ENCODE measurements around the gene ASPN.

DNA sequence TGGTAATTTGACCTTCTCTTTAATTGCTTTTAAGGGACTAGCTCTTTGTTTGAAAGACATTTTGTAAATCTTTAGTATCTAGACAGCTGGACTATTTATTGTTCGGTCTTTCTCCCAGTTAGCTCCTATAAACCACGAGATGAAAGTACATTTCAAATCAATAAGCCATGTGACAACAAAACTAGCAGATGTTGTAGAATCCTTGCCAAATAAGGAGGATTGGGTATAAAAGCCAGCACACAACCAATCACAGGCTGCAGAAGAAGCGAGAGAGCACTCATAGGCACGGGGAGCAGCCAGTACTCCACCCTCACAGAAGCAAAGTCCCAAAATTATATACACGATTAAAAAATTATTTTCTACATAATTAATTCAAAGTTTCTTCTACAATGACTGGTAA, 50.0 kb downstream of the ASPN start:
- TF ChIP-seq, protein P1, sequence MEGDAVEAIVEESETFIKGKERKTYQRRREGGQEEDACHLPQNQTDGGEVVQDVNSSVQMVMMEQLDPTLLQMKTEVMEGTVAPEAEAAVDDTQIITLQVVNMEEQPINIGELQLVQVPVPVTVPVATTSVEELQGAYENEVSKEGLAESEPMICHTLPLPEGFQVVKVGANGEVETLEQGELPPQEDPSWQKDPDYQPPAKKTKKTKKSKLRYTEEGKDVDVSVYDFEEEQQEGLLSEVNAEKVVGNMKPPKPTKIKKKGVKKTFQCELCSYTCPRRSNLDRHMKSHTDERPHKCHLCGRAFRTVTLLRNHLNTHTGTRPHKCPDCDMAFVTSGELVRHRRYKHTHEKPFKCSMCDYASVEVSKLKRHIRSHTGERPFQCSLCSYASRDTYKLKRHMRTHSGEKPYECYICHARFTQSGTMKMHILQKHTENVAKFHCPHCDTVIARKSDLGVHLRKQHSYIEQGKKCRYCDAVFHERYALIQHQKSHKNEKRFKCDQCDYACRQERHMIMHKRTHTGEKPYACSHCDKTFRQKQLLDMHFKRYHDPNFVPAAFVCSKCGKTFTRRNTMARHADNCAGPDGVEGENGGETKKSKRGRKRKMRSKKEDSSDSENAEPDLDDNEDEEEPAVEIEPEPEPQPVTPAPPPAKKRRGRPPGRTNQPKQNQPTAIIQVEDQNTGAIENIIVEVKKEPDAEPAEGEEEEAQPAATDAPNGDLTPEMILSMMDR (IDR thresholded peaks at IDR 0.05 in 4 of 5, conservative IDR thresholded peaks at IDR 0.05 in 1 of 5): no peak
- TF ChIP-seq POLR2A (IDR thresholded peaks at IDR 0.05): no peak
